Stimulated activated CD8-positive, alpha-beta memory T cell treated with anti-CD3 and anti-CD28 coated beads, Interleukin-4, amount 100 ng/mL, for 1 hour (primary cell): Measurements from ENCODE around the gene BAIAP3.

Experiments
- DNase-seq, 2 donors: peaks; one replicate each; pipeline ENCODE4 v3.0.0-alpha.2; 2020; ENCODE audit warnings: low read depth in 2 of 2, low spot score in 1 of 2

Gene BAIAP3

DNA sequence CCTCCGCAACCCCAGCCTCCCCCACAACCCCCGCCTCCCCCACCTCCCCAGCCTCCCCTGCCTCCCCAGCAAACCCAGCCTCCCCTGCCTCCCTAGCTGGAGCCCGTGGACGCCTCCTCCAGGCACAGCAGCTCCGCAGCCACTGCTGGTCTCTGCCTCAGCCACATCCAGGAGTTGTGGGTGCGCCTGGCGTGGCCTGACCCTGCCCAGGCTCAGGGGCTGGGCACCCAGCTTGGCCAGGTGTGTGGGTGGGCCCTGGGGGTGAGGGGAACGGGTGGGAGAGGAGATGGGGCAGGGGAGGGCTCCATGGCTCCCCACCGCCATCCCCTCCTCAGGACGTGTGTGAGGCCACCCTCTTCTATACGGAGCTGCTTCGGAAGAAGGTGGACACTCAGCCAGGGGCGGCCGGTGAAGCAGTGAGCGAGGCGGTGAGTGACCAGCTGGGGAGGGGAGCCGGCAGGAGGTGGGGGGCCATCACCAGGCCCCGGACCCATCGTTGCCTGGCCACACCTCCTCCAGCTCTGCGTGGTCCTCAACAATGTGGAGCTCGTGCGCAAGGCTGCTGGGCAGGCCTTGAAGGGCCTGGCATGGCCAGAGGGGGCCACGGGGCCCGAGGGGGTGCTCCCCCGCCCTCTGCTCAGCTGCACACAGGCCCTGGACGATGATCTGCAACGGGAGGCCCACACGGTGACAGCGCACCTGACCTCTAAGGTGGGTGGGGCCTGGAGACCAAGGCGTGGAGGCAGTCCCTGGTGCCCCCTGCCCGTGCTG, 12.4 kb downstream of the BAIAP3 start:
- DNase-seq = no peak

DNA sequence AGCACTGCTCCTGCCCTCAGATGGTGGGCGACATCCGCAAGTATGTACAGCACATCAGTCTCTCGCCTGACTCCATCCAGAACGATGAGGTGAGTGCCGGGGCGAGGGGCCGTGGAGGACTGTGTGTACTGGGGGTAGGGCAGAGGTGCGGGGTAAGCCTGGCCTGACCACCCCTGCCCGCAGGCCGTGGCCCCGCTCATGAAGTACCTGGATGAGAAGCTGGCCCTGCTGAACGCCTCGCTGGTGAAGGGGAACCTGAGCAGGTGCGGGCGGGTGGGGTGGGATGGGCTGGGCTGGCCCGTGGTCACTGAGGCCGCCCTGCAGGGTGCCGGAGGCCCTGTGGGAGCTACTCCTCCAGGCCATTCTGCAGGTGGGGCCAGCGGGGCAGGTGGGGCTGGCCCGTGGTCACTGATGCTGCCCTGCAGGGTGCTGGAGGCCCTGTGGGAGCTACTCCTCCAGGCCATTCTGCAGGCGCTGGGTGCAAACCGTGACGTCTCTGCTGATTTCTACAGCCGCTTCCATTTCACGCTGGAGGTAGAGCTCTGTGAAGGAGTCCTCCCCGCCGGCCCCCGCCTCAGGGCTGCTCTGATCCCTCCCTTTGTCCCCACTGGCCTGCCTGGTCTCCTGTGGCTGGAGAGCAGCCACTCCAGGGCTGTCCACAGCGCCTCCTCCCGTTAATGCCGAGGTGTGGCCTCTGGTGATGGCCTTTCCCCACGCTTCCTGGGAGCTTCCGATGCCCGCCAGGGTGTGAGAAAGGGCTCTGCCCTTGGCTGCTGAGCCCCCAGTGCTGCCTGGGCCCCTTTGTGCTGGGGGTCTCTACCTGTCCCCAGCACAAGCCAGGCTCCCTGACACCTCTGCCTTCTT, 13.2 kb downstream of the BAIAP3 start:
- DNase-seq = no peak

DNA sequence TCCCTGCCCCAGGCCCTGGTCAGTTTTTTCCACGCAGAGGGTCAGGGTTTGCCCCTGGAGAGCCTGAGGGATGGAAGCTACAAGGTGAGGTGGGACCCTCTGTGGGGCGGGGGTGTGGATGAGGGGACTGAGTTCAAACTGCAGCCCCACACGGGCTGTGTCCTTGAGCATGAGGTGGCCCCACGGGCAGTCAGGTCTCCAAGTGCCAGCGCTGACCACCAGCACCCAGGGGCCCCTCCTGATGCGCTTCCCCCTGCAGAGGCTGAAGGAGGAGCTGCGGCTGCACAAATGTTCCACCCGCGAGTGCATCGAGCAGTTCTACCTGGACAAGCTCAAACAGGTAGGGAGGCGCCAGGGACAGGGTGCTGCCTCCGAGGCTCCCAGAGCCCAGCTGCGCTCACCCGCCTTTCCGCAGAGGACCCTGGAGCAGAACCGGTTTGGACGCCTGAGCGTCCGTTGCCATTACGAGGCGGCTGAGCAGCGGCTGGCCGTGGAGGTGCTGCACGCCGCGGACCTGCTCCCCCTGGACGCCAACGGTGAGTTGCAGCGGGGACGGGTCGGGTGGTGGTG, 13.9 kb downstream of the BAIAP3 start:
- no peak for DNase-seq

DNA sequence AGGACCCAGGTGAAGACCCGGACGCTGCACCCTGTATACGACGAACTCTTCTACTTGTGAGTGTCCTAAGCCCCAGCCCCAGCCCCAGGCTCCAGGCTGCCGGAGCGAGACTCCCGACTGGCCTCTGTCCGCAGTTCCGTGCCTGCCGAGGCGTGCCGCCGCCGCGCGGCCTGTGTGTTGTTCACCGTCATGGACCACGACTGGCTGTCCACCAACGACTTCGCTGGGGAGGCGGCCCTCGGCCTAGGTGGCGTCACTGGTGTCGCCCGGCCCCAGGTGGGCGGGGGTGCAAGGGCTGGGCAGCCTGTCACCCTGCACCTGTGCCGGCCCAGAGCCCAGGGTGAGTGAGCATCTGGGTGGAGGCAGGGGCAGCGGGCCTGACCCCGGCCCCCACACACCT, 14.5 kb downstream of the BAIAP3 start:
- DNase-seq = no peak

DNA sequence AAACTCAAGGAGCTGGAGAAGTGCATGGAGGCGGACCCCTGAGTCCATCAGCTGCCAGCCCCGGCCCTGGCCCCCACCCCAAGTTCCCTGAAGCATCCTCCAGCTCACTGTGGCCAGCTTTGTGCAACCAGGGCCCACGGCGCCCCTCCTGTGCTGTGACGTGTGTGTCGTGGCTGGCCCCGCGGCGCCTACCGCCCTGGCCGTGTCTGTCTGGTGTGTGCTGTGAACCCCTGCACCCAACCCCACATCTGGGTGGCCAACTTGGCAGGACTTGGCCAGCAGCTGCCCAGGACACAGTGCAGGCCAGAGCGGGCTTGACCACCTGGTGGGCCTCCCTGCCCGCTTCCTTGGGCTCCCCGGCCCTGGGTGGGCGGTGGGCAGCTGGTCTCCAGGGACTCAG, 15.0 kb downstream of the BAIAP3 start:
- DNase-seq = no peak

DNA sequence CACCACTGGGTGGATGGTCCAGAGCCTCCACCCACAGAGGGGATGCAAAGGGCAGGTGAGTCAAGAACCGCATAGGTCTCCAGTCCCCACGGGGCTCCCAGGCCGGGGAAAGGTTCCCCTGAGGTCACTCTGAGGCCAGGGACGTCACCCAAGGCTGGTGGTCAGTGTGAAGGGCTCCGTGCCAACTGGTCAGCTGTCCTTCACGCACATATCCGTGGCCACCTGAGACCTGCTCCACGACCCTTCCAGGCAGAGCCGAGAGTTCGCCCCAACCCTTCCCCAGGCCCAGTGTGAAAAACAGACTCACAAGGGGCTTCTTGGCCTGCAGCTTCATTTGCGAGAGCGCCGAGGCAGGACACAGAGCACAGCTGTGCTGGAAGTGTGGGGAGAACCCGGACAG, 15.5 kb downstream of the BAIAP3 start:
- no peak for DNase-seq

DNA sequence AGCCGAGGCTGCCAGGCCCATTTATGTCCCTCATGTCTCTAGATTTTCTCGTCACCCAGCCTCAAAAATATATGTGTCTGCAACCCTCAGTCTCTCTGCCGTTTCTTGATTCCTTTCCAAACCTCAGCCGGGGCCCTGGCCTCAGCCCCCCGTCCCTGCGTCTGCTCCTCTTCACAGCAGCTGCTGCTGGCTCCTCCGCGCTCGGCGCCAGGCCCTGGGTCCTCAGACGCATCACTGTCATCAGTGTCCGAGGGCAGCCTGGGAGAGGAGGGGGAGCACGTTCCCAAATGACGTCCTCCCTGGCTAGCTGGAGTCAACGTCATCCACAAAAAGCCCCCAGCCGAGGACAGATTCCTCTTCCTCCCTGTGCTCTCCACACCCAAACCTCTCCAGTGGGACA, 15.9 kb downstream of the BAIAP3 start:
- DNase-seq = no peak

DNA sequence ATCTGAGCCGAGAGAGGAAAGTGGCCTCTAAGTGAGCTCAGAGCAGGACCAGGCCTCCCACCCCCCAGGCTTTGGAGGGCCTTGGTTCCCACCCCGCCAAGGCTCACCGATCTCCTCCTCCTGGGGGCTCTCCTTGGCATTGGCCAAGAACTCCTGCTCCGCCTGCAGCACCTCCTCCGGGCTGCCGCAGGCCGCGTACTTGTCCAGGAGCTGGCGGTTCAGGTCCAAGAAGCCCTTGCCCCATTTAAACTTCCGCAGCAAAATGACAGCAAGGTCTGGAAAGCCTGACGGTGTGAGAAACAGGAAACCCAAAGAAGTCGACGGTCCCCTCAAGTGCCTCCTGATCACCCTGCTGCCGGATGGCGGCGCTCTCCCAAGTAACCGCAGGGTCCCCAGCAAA, 16.5 kb downstream of the BAIAP3 start:
- no peak for DNase-seq

DNA sequence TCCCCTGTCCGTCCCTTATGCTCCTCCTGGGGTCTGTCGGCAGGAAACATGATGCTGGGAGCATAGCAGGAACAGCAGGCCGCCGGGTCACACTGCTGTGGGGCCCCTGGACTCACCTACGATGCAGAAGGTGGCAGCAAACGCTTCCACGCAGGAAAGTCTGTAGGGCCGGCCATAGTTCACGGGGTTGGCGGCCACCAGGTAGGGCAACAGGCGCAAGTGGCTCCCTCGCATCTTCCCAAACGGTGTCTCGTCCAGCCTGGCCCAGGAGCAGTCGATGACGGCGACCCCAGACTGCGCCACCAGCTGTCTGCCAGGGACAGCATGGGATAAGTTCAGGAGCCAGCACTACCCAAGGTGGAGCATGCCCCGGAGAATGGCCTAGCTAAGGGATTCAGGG, 17.2 kb downstream of the BAIAP3 start:
- no peak for DNase-seq

DNA sequence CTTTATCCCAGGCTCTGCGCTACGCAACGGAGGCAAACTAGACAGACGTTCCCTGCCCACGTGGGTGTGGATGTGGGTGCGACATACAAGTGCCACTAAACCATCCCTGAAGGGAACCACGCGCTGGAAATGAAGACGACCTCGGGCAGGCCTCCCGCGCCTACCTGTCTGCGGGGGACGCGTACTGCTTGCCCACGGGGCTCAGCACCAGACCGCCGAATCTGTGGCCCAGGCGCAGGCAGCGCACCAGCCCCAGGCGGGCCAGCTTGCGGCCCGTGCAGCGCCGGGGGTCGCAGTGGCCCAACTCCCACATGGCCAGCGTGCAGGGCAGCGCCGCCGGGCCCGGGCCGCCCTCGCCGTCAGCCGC, 17.8 kb downstream of the BAIAP3 start:
- no peak for DNase-seq

DNA sequence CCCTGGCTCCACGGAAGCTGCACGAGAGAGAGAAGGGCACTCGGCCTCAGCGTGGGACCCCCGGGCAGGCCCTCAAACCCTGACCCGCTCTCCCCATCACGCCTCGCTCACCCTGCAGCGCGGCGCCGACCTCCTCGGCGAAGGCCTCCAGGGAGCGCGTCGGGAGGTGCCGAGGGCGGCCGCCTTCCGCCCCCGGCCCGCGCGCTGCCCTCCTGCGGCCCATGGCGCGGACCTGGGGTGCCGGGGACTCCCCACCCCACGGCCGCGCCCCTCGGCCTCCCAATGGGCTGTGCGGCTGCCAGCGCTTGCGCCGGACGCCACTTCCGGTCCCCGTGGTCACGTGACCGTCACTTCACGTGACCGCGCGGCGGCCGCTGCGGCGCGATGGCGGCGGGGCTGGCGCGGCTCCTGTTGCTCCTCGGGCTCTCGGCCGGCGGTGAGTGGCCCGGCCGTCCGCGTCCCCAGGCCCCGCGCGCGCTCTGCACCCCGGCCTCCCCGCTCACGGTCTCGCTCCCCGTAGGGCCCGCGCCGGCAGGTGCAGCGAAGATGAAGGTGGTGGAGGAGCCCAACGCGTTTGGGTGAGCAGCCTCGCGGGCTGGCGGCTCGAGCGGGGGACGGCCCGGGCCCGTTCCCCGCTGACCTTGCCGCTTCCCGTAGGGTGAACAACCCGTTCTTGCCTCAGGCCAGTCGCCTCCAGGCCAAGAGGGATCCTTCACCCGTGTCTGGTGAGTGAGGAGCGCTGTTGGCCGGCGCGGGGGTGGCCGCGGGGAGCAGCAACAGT, 18.3 kb downstream of the BAIAP3 start, which contains the start of the genes GNPTG and TSR3:
Gene GNPTG, plus strand, starts transcription at position 350 of the 781 bp plus-strand sequence. Its CDS starts 35 bp downstream, at position 385.
Gene TSR3, minus strand, starts transcription at position 297 of the 781 bp plus-strand sequence. Its CDS starts 74 bp downstream, at position 223.
- DNase-seq = peak; percentile 63 to 72

DNA sequence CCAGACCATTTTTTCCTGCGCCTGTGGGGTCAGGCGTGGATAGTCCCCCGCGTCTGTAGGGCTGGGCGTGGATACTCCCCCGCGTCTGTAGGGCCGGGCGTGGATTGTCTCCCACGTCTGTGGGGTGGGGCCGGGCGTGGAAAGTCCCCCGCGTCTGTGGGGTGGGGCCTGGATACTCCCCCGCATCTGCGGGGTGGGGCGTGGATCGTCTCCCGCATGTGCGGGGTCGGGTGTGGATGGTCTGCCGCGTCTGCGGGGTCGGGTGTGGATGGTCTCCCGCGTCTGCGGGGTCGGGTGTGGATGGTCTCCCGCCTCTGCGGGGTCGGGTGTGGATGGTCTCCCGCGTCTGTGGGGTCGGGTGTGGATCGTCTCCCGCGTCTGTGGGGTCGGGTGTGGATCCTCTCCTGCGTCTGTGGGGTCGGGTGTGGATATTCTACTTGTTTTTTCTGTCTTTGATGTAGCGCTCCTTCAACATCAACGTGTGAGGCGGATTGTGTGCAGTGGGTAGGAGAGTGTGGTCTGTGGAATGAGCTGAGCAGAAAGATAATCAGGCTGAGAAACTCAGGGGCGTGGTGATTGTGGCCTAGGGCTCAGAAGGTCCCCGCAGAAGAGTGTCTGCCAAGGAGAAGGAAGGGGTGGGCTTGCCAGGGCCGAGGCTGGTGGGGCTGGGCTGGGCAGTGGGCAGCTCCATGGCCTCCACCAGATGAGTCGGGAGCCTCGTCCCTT, 21.5 kb downstream of the BAIAP3 start:
- no peak for DNase-seq

DNA sequence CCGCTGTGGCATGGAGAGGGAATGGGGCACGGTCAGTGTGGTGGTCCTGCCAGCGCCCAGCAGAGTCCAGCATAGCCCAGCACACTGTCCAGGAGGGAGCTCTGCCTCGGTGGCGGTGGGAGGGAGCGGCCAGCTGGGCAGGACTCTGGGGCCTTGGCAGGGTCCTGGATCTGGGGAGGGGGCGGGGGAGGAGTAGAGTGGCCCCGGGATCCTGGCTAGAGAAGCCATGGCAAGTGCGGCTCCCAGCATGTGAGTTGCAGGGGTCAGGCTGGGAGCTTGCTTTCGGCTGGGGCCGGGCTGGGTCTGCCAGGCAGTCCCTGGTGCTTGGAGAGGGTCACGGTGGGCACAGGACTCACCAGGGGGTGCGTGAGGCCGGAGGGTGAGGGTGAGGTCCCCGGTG, 22.1 kb downstream of the BAIAP3 start:
- DNase-seq = no peak

DNA sequence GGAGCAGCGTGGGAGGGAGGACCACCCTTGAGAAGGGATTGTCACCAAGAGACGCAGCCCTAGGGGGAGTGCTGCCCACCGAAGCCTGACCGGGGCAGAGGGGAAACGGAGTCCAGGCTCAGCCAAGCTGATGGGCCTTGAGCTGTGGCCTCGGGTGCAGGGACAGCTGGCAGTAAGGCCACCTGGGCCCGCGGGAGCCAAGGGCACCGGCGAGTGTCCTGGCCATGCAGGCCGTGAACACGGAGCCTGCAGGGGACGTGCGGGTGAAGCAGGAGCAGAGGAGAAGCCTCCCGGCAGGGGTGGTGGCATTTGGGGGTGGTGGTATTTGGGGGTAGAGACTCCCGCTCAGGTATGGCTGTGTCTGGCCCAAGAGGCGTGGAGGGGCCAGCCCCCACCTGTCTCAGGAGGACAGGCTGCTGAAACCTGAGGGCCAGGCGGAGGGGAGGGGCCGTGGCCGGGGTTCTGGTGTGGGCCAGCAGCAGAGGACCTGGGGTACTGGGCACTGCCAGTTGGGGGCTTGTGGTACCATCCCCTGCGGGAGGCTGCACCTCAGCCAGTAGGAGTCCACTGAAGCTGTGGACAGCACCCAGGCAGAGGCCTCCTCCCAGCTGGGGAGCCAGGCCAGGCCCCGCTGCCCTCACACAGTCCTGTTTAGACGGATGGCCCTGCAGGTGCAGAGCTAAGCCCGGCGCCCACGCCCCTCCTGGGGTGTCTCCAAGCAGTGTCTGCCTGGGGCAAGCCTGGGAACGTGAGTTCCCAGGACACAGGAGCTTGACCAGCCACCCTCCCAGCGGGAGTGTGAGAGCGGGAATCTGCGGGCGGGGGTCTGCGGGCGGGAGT, 22.8 kb downstream of the BAIAP3 start:
- no peak for DNase-seq

DNA sequence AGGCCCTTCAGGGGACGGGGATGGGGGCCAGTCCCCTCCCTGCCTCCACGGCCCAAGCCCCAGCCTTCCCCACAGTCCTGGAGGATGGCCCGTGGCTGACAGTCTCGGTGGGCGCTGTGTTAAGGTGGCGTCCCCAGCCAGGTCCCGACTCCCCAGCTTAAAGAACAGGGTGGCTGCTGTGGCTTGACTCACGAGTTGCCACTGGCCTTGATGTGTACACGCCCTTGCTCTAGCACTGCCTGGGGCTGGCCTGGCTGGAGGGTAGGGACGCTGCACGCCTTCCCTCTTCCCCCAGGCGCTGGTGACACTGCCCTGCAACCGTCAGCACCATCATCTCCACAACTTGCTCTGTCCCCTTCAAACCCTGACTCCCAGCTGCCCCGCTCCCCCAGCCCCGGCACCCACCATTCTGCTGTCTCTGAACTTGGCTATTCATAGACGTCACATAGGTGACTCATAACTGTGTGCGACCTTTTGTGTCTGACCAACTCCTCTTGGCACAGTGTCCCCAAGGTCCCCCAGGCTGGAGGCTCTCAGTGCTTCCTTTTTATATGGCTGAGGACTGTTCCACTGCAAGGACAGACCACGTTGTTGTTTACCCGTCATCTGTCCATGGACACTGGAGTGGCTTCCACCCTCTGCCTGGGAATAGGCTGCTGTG, 24.6 kb downstream of the BAIAP3 start:
- no peak for DNase-seq

DNA sequence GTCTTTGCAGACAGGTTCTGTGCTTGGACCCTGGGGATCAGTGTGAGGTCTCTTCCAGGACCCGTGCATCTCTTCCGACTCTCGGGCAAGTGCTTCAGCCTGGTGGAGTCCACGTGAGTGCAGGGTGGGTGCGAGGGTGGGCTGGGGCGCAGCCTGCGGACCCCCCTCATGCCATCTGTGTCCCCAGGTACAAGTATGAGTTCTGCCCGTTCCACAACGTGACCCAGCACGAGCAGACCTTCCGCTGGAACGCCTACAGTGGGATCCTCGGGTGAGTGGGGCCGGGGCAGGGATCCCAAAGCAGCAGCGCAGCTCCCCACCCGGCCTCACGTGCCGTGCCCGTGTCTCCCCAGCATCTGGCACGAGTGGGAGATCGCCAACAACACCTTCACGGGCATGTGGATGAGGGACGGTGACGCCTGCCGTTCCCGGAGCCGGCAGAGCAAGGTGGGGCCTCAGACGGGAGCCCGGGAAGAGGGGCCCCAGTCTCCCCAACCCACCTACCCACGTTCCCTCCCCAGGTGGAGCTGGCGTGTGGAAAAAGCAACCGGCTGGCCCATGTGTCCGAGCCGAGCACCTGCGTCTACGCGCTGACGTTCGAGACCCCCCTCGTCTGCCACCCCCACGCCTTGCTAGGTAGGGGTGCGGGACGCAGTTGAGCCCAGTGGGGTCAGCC, 28.4 kb downstream of the BAIAP3 start:
- no peak for DNase-seq

DNA sequence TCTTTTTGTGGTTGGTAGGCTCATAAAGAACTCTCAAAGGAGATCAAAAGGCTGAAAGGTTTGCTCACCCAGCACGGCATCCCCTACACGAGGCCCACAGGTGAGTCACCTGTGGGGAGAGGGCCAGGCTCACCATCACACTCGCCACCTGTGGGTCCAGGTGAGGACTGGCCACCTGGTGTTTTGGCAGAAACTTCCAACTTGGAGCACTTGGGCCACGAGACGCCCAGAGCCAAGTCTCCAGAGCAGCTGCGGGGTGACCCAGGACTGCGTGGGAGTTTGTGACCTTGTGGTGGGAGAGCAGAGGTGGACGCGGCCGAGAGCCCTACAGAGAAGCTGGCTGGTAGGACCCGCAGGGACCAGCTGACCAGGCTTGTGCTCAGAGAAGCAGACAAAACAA, 29.4 kb downstream of the BAIAP3 start:
- DNase-seq = no peak

DNA sequence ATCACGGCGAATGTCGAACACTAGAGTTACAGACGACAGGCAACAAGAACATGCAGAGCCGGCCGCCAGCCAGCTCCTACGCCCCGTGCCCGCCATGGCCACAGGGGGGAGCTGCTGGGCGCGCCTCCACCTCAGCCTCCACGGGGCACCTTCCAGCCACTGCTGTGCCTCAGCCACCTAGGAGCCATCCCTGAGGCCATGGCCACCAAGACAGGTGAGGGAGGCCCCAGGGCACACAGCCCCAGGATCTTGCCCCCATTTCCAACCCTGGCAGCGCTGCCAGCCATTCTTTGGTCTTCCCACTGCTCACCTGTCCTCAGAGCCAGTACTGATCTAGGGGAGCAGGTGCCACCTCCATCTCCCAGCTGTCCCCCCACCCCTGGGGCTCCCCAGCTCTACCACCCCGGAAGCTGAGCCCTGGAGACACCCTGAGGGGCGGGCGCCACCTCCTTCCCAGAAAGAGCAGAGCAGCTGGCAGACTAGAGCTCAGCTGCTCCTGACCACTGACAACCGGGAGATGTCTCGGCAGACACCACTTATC, 30.1 kb downstream of the BAIAP3 start:
- peak in 1 of 2 donors; percentile 42 for DNase-seq
